HCT116 (cell line): ENCODE data around the gene GOLGA7B. TPM values are rescaled to one million over a fixed set of nuclear protein-coding genes. Genes with fewer than 3 reads are reported as not detected.

Experiments used
- ATAC-seq: fragments of 200-7000 bp; cut with Tn5 transposase; 2 replicates; pipeline ENCODE4 v1.9.1; 2020; ENCODE audit warnings: mild to moderate bottlenecking, moderate library complexity
- BruUV-seq: library from RNA; stranded (reverse); fragments of 400-500 nt; replicated peaks from 2 replicates; lab custom pipeline; 2021; lab: Mats Ljungman, UMichigan
- CTCF ChIA-PET: fragments of 300-600 bp; sonication (Branson Sonifier 250); formaldehyde crosslinking; loops from one replicate; lab custom pipeline; 2021; ENCODE audit warnings: antibody characterized with exemption; lab: Charles Lee
- POLR2A ChIA-PET: fragments of 300-600, 350-600 bp; sonication (Branson Sonifier 250); formaldehyde crosslinking; loops from one replicate; lab custom pipeline; 2021; ENCODE audit warnings: antibody characterized with exemption; lab: Charles Lee
- RAD21 ChIA-PET, 2 experiments: fragments of 300-600 bp; sonication (Branson Sonifier 250); formaldehyde crosslinking; loops; one replicate each; lab custom pipeline; 2023; ENCODE audit warnings: low total read pairs in 2 of 2; ENCODE audit not compliant: uncharacterized antibody in 2 of 2, unreplicated experiment in 2 of 2, low non-redundant PET in 1 of 2; lab: Charles Lee
- DNase-seq: peaks from one replicate; pipeline ENCODE4 v3.0.0-alpha.2; 2010; ENCODE audit warnings: low read depth, low spot score
- H2AFZ ChIP-seq: fragments of 200-600 bp; shearing (Covaris generic), sonication (generic); 2 replicates; pipeline ENCODE4 v1.6.1; 2017; ENCODE audit warnings: low read depth, mixed run types, mixed read lengths, antibody characterized with exemption, low read length; ENCODE audit not compliant: poor library complexity, severe bottlenecking
- H3K27ac ChIP-seq: 2 replicates; pipeline ENCODE4 v1.5.1; 2012; ENCODE audit warnings: low read depth, low read length
- H3K27me3 ChIP-seq: fragments of 200-600 bp; sonication (generic); 2 replicates; pipeline ENCODE4 v1.6.1; 2016; ENCODE audit warnings: mixed run types, low read length, mixed read lengths; ENCODE audit not compliant: insufficient read depth
- H3K36me3 ChIP-seq, 2 experiments: fragments of 200-500 bp in 1 of 2; fragments of 200-600 bp in 1 of 2; sonication (Bioruptor generic) in 1 of 2; sonication (generic) in 1 of 2; 2 replicates each; pipeline versions ENCODE4 v1.5.1 to v1.6.1; 2014 to 2016; ENCODE audit warnings: low read length in 2 of 2, inconsistent platforms in 1 of 2, mixed read lengths in 1 of 2, mixed run types in 1 of 2; ENCODE audit not compliant: insufficient read depth in 2 of 2, control insufficient read depth in 1 of 2
- H3K4me1 ChIP-seq, 2 experiments: fragments of 200-600 bp in 1 of 2; sonication (generic) in 1 of 2; 2 replicates each; pipeline versions ENCODE4 v1.5.1 to v1.6.1; 2012 to 2017; ENCODE audit warnings: low read length in 2 of 2, inconsistent platforms in 1 of 2, mild to moderate bottlenecking in 1 of 2, mixed read lengths in 1 of 2, mixed run types in 1 of 2, moderate library complexity in 1 of 2; ENCODE audit not compliant: insufficient read depth in 2 of 2, control insufficient read depth in 1 of 2
- H3K4me2 ChIP-seq: fragments of 200-600 bp; sonication (generic); 2 replicates; pipeline ENCODE4 v1.6.1; 2017; ENCODE audit warnings: mixed run types, low read length, mixed read lengths
- H3K4me3 ChIP-seq, 2 experiments: fragments of 200-600 bp in 1 of 2; sonication (generic) in 1 of 2; replicated peaks in 1 of 2; 2 replicates each; pipeline ENCODE4 v1.5.1; 2011 to 2016; ENCODE audit warnings: low read length in 2 of 2, control low read depth in 1 of 2, low read depth in 1 of 2, mild to moderate bottlenecking in 1 of 2, mixed read lengths in 1 of 2, mixed run types in 1 of 2
- H3K79me2 ChIP-seq: fragments of 200-600 bp; sonication (generic); 2 replicates; pipeline ENCODE4 v1.6.1; 2017; ENCODE audit warnings: mild to moderate bottlenecking, mixed run types, low read length, moderate library complexity, mixed read lengths; ENCODE audit not compliant: insufficient read depth
- H3K9ac ChIP-seq: fragments of 200-600 bp; sonication (generic); 2 replicates; pipeline ENCODE4 v1.6.1; 2016; ENCODE audit warnings: low read length, mixed read lengths
- H3K9me2 ChIP-seq: fragments of 200-600 bp; sonication (generic), shearing (Covaris generic); 2 replicates; pipeline ENCODE4 v1.6.1; 2017; ENCODE audit warnings: mixed run types, mild to moderate bottlenecking, moderate library complexity; ENCODE audit not compliant: insufficient read depth
- H3K9me3 ChIP-seq, 2 experiments: fragments of 200-500 bp in 1 of 2; fragments of 200-600 bp in 1 of 2; sonication (Bioruptor generic) in 1 of 2; sonication (generic) in 1 of 2; 2 replicates each; pipeline ENCODE4 v1.6.1; 2014 to 2017; ENCODE audit warnings: low read length in 2 of 2, mixed read lengths in 2 of 2, inconsistent platforms in 1 of 2, low read depth in 1 of 2, mild to moderate bottlenecking in 1 of 2, mixed run types in 1 of 2, moderate library complexity in 1 of 2; ENCODE audit not compliant: control insufficient read depth in 1 of 2, insufficient read depth in 1 of 2
- H4K20me1 ChIP-seq: fragments of 200-600 bp; sonication (generic), shearing (Covaris generic); 2 replicates; pipeline ENCODE4 v1.6.1; 2017; ENCODE audit warnings: mixed run types, mild to moderate bottlenecking, moderate library complexity; ENCODE audit not compliant: insufficient read depth
- CBX3 ChIP-seq: IDR thresholded peaks from 2 replicates; pipeline ENCODE4 v1.6.1; 2012; ENCODE audit warnings: low read depth
- CEBPB ChIP-seq: IDR thresholded peaks from 2 replicates; pipeline ENCODE4 v1.6.1; 2012; ENCODE audit warnings: low read depth
- EGR1 ChIP-seq: IDR thresholded peaks from 2 replicates; pipeline ENCODE4 v1.6.1; 2012; ENCODE audit warnings: low read depth
- ELF1 ChIP-seq: IDR thresholded peaks from 2 replicates; pipeline ENCODE4 v1.6.1; 2012; ENCODE audit warnings: low read depth, borderline replicate concordance
- EZH2 ChIP-seq: fragments of 200-600 bp; sonication (generic); IDR thresholded peaks from 2 replicates; pipeline ENCODE4 v1.6.1; 2017; ENCODE audit warnings: antibody characterized with exemption, mixed run types
- FOSL1 ChIP-seq: IDR thresholded peaks from 2 replicates; pipeline ENCODE4 v1.6.1; 2012; ENCODE audit warnings: low read depth
- JUND ChIP-seq: IDR thresholded peaks from 2 replicates; pipeline ENCODE4 v1.6.1; 2012
- POLR2A ChIP-seq: IDR thresholded peaks from 2 replicates; pipeline ENCODE4 v1.7.0; 2011; ENCODE audit warnings: borderline replicate concordance; ENCODE audit not compliant: insufficient read depth, insufficient read length; ENCODE audit errors: extremely low read depth
- RAD21 ChIP-seq: IDR thresholded peaks from 2 replicates; pipeline ENCODE4 v1.6.1; 2012; ENCODE audit warnings: low read depth, mild to moderate bottlenecking
- SIN3A ChIP-seq: IDR thresholded peaks from 2 replicates; pipeline ENCODE4 v1.6.1; 2012; ENCODE audit warnings: low read depth
- SP1 ChIP-seq: IDR thresholded peaks from 2 replicates; pipeline ENCODE4 v1.6.1; 2012; ENCODE audit warnings: low read depth
- TCF7L2 ChIP-seq: IDR thresholded peaks from 2 replicates; pipeline ENCODE4 v1.7.0; 2011; ENCODE audit warnings: borderline replicate concordance, inconsistent platforms; ENCODE audit not compliant: insufficient read depth, insufficient read length; ENCODE audit errors: extremely low read depth
- YY1 ChIP-seq: IDR thresholded peaks from 2 replicates; pipeline ENCODE4 v1.6.1; 2011; ENCODE audit warnings: low read length, low read depth, moderate library complexity, mild to moderate bottlenecking; ENCODE audit not compliant: insufficient replicate concordance; ENCODE audit errors: extremely low read depth
- ZNF274 ChIP-seq: fragments of 200-500 bp; sonication (Bioruptor generic); IDR thresholded peaks from 2 replicates; pipeline ENCODE4 v1.6.1; 2014; ENCODE audit warnings: mild to moderate bottlenecking, low read depth, low read length, inconsistent platforms
- intact Hi-C: fragments of 100-400 bp; cut with micrococcal nuclease; formaldehyde crosslinking; loops from 2 replicates; pipeline ENCODE4 v1.10.0; 2022
- total RNA-seq: library from RNA; stranded (reverse); gene quantifications from one replicate; pipeline ENCODE4 v1.2.1, GENCODE V29; 2021; ENCODE audit not compliant: unreplicated experiment
- TF ChIP-seq, protein P1 (sequence below), 3 experiments: fragments of 200-600 bp in 1 of 3; sonication (generic) in 1 of 3; IDR thresholded peaks in 2 of 3; conservative IDR thresholded peaks in 1 of 3; 2 replicates each; pipeline ENCODE4 v1.5.1; 2012 to 2017; ENCODE audit warnings: low read depth in 2 of 3, low read length in 2 of 3, antibody characterized with exemption in 1 of 3, borderline replicate concordance in 1 of 3, control low read depth in 1 of 3, mild to moderate bottlenecking in 1 of 3, mixed read lengths in 1 of 3, mixed run types in 1 of 3, moderate library complexity in 1 of 3; ENCODE audit not compliant: insufficient read depth in 1 of 3

The GOLGA7B gene
- total RNA-seq, 1 experiment from 2014 or later, result 1.0 TPM

GRCh38 chr10:97813311-97813710, 36.3 kb upstream of the GOLGA7B start:
- H2AFZ ChIP-seq, result no peak overlapping the region
- H4K20me1 ChIP-seq, result no peaks in the 10 kb centered on the region
- no peak overlapping the region for H3K9ac ChIP-seq
- intact Hi-C loops, result no loop called here
- H3K4me2 ChIP-seq, result no peak overlapping the region; the same call in 1 of the 2 replicates
- ATAC-seq (no peak), DNase-seq (no peak)
- CTCF ChIA-PET, result interaction anchor here (1.0 kb wide), 1 partner anchor 12 kb away, joined by 4 read pairs; no protein-coding TSS in a partner anchor
- no peaks in the 10 kb centered on the region for H3K36me3 ChIP-seq
- H3K9me2 ChIP-seq, result no peaks in the 10 kb centered on the region
- H3K27me3 ChIP-seq, result no peaks in the 10 kb centered on the region
- TF ChIP-seq CEBPB (no peak), ELF1 (no peak), ZNF274 (no peak), JUND (no peak), CBX3 (no peak), EZH2 (no peak)
- TF ChIP-seq, protein P1, sequence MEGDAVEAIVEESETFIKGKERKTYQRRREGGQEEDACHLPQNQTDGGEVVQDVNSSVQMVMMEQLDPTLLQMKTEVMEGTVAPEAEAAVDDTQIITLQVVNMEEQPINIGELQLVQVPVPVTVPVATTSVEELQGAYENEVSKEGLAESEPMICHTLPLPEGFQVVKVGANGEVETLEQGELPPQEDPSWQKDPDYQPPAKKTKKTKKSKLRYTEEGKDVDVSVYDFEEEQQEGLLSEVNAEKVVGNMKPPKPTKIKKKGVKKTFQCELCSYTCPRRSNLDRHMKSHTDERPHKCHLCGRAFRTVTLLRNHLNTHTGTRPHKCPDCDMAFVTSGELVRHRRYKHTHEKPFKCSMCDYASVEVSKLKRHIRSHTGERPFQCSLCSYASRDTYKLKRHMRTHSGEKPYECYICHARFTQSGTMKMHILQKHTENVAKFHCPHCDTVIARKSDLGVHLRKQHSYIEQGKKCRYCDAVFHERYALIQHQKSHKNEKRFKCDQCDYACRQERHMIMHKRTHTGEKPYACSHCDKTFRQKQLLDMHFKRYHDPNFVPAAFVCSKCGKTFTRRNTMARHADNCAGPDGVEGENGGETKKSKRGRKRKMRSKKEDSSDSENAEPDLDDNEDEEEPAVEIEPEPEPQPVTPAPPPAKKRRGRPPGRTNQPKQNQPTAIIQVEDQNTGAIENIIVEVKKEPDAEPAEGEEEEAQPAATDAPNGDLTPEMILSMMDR (IDR thresholded peaks at IDR 0.05 in 2 of 3, conservative IDR thresholded peaks at IDR 0.05 in 1 of 3; ENCODE audit: borderline replicate concordance in 1 of 3, insufficient read depth in 1 of 3, low read depth in 2 of 3, low read length in 2 of 3), result no peak
- no peaks in the 10 kb centered on the region for H3K9me3 ChIP-seq
- peaks cover 5 to 22% of the 10 kb centered on the region in 2 experiments; a peak in 3 of 4 replicates for H3K4me1 ChIP-seq
- no peaks in the 10 kb centered on the region for H3K79me2 ChIP-seq
- BruUV-seq, result no TSS peak
- POLR2A ChIA-PET, result no interaction called here
- RAD21 ChIA-PET, result no interaction called here
- H3K27ac ChIP-seq, result no peak overlapping the region
- H3K4me3 ChIP-seq, result no peak overlapping the region

- no peak overlapping the region for H3K27ac ChIP-seq
- H4K20me1 ChIP-seq, result no peaks in the 10 kb centered on the region
- POLR2A ChIA-PET, result no interaction called here
- DNase-seq (no peak), ATAC-seq (no peak)
- peaks cover 5 to 22% of the 10 kb centered on the region in 2 experiments; a peak in 3 of 4 replicates for H3K4me1 ChIP-seq
- RAD21 ChIA-PET, result no interaction called here
- no peak overlapping the region for H3K4me3 ChIP-seq
- no peak overlapping the region for H2AFZ ChIP-seq
- H3K9ac ChIP-seq, result no peak overlapping the region
- no peaks in the 10 kb centered on the region for H3K27me3 ChIP-seq
- CTCF ChIA-PET, result no interaction called here
- H3K4me2 ChIP-seq, result no peak overlapping the region
- no TSS peak for BruUV-seq
- intact Hi-C loops, result no loop called here
- H3K9me2 ChIP-seq, result no peaks in the 10 kb centered on the region
- H3K79me2 ChIP-seq, result no peaks in the 10 kb centered on the region
- H3K36me3 ChIP-seq, result no peaks in the 10 kb centered on the region
- no peaks in the 10 kb centered on the region for H3K9me3 ChIP-seq
- TF ChIP-seq SP1, result no peak
- no peak for TF ChIP-seq RAD21
- no peak for TF ChIP-seq EZH2
- TF ChIP-seq YY1, result no peak
- TF ChIP-seq, protein P1 (IDR thresholded peaks at IDR 0.05 in 2 of 3, conservative IDR thresholded peaks at IDR 0.05 in 1 of 3; ENCODE audit: borderline replicate concordance in 1 of 3, insufficient read depth in 1 of 3, low read depth in 2 of 3, low read length in 2 of 3), result no peak
- no peak for TF ChIP-seq ELF1
- no peak for TF ChIP-seq CBX3
- no peak for TF ChIP-seq FOSL1
- no peak for TF ChIP-seq POLR2A
- TF ChIP-seq SIN3A, result no peak
- no peak for TF ChIP-seq EGR1
- TF ChIP-seq TCF7L2, result no peak
These were observed 34.6 kb upstream of the GOLGA7B start for GRCh38 chr10:97814996-97815395.
